ENCODE data around the gene FIBCD1. TPM values are rescaled to one million over a fixed set of nuclear protein-coding genes. Genes with fewer than 3 reads are reported as not detected.

The FIBCD1 gene
- total and polyA plus RNA-seq, 2 experiments from 2014 or later = 20.2 to 23.7 TPM

DNA sequence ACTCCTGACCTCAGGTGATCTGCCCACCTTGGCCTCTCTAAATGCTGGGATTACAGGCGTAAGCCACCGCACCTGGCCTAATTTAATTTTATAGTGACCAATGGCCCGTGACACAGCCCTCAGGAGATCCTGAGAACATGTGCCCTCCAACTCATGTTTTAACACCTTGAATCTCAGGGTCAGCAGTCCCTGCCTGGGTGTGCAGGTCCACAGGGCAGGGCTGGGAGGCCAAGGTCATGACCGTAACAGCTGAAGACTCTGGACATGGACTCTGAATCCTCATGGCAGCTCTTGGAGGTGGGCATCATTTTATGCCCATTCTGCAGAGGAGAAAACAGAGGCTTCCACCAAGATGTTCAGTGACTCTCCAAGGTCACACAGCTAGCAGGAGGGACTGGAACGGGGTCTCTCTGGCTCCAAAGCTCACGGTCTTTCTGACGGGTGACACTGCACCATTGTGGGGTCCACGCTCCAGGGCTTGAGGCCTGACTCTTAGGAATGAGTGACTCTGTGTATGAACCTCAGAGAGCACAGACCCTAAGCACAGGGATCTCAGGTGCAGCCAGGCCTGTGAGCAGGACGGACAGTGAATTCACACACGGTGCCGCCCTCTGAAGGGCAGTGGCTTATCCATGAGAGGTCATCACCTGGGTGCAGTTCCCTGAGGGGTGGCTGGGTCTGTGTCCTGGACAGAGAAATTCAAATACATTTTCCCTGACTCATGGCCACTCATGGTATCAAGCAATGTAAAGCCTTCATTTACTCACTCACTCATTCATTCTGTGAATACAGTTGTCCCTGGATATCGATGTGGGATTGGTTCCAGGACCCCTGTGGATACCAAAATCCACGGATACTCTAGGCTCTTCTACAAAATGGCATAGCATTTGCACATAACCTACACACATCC is 37.1 kb upstream of the FIBCD1 start:
- H3K27me3 ChIP-seq (replicated peaks; ENCODE audit: insufficient read depth) = peaks cover 31% of the 10 kb centered on the region
- no peaks in the 10 kb centered on the region for H3K9me3 ChIP-seq (ENCODE audit: low read depth)
- H3K9me2 ChIP-seq (ENCODE audit: insufficient read depth) = no peaks in the 10 kb centered on the region
- no peak overlapping the region for H3K27ac ChIP-seq
- in situ Hi-C loops (cut with MboI) = no loop called here
- no peaks in the 10 kb centered on the region for H3K36me3 ChIP-seq (ENCODE audit: low read depth)
- no peak for DNase-seq
- no peak overlapping the region for H2AFZ ChIP-seq
- no peaks in the 10 kb centered on the region for H3F3A ChIP-seq (ENCODE audit: insufficient read depth)
- H3K9ac ChIP-seq = no peak overlapping the region
- H3K4me1 ChIP-seq (ENCODE audit: insufficient read depth) = no peaks in the 10 kb centered on the region
- no peak for TF ChIP-seq EZH2phosphoT487 (IDR thresholded peaks at IDR 0.05; ENCODE audit: insufficient read depth, low read depth)
- no peak for TF ChIP-seq EZH2 (IDR thresholded peaks at IDR 0.05; ENCODE audit: insufficient read depth, poor library complexity, severe bottlenecking)
- no peak overlapping the region for H3K4me2 ChIP-seq (ENCODE audit: unreplicated experiment)
- WGBS, 2 experiments (ENCODE audit: low coverage in 1 of 2, low lambda C conversion rate in 2 of 2, missing lambda C conversion rate in 2 of 2) = 64 to 66% methylated on average over 13 of the region's 13 CpGs
- no peak overlapping the region for H3K4me3 ChIP-seq
- H3K79me2 ChIP-seq (ENCODE audit: insufficient read depth) = no peaks in the 10 kb centered on the region
- no peaks in the 10 kb centered on the region for H4K20me1 ChIP-seq (ENCODE audit: insufficient read depth)

DNA sequence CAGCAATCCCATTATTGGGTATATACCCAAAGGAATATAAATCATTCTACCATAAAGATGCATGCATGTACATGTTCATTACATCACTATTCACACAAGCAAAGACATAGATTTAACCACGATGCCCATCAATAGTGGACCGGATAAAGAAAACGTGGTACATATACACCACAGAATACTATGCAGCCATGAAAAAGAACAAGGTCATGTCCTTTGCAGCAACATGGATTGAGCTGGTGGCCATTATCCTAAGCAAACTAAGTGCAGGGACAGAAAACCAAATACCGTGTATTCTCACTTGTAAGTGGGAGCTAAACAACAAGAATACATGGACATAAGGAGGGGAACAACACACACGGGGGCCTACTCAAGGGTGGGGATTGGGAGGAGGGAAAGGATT is 36.1 kb upstream of the FIBCD1 start:
- 76 to 83% methylated on average over 5 of the region's 5 CpGs for WGBS, 2 experiments (ENCODE audit: low coverage in 1 of 2, low lambda C conversion rate in 2 of 2, missing lambda C conversion rate in 2 of 2)
- H4K20me1 ChIP-seq (ENCODE audit: insufficient read depth) = no peaks in the 10 kb centered on the region
- no peak overlapping the region for H3K4me2 ChIP-seq (ENCODE audit: unreplicated experiment)
- H3K9me2 ChIP-seq (ENCODE audit: insufficient read depth) = no peaks in the 10 kb centered on the region
- H2AFZ ChIP-seq = no peak overlapping the region
- H3K79me2 ChIP-seq (ENCODE audit: insufficient read depth) = no peaks in the 10 kb centered on the region
- H3K9ac ChIP-seq = no peak overlapping the region
- H3K9me3 ChIP-seq (ENCODE audit: low read depth) = no peaks in the 10 kb centered on the region
- no peak overlapping the region for H3K27ac ChIP-seq
- TF ChIP-seq EZH2phosphoT487 (IDR thresholded peaks at IDR 0.05; ENCODE audit: insufficient read depth, low read depth) (no peak), EZH2 (IDR thresholded peaks at IDR 0.05; ENCODE audit: insufficient read depth, poor library complexity, severe bottlenecking) (no peak)
- no peaks in the 10 kb centered on the region for H3K36me3 ChIP-seq (ENCODE audit: low read depth)
- no peaks in the 10 kb centered on the region for H3K4me1 ChIP-seq (ENCODE audit: insufficient read depth)
- H3K27me3 ChIP-seq (replicated peaks; ENCODE audit: insufficient read depth) = peaks cover 26% of the 10 kb centered on the region
- no peak for DNase-seq
- H3K4me3 ChIP-seq = no peak overlapping the region
- in situ Hi-C loops (cut with MboI) = no loop called here
- no peaks in the 10 kb centered on the region for H3F3A ChIP-seq (ENCODE audit: insufficient read depth)

DNA sequence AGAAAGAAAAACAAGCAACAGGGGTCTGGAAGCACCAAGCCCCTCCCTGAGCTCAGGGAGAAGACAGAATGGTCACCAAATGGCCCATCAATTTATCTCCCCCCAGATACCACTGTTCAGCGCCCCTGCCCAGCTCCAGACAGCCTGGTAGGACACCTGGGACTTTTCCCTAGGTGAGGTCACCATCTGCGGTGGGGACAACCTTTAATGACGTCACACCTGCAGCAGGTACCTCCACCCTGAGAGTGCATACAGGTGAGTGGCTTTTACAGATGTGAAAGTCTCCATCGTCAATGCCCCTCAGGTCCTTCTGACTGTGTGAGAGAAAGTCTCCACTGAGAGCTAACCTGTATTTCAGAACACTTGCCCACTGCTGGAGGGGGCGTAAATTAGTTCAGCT is 35.6 kb upstream of the FIBCD1 start:
- H3K4me3 ChIP-seq = no peak overlapping the region
- no peaks in the 10 kb centered on the region for H3K79me2 ChIP-seq (ENCODE audit: insufficient read depth)
- no peak for TF ChIP-seq EZH2phosphoT487 (IDR thresholded peaks at IDR 0.05; ENCODE audit: insufficient read depth, low read depth)
- no peak for TF ChIP-seq EZH2 (IDR thresholded peaks at IDR 0.05; ENCODE audit: insufficient read depth, poor library complexity, severe bottlenecking)
- H3F3A ChIP-seq (ENCODE audit: insufficient read depth) = no peaks in the 10 kb centered on the region
- no peak for DNase-seq
- no peak overlapping the region for H2AFZ ChIP-seq
- H3K9ac ChIP-seq = no peak overlapping the region
- no peaks in the 10 kb centered on the region for H3K9me2 ChIP-seq (ENCODE audit: insufficient read depth)
- H3K4me2 ChIP-seq (ENCODE audit: unreplicated experiment) = no peak overlapping the region
- H4K20me1 ChIP-seq (ENCODE audit: insufficient read depth) = no peaks in the 10 kb centered on the region
- no peak overlapping the region for H3K27ac ChIP-seq
- no peaks in the 10 kb centered on the region for H3K36me3 ChIP-seq (ENCODE audit: low read depth)
- WGBS, 2 experiments (ENCODE audit: low coverage in 1 of 2, low lambda C conversion rate in 2 of 2, missing lambda C conversion rate in 2 of 2) = 74 to 87% methylated on average over 5 of the region's 5 CpGs
- no peaks in the 10 kb centered on the region for H3K9me3 ChIP-seq (ENCODE audit: low read depth)
- in situ Hi-C loops (cut with MboI) = no loop called here
- peaks cover 23% of the 10 kb centered on the region for H3K27me3 ChIP-seq (replicated peaks; ENCODE audit: insufficient read depth)
- no peaks in the 10 kb centered on the region for H3K4me1 ChIP-seq (ENCODE audit: insufficient read depth)

DNA sequence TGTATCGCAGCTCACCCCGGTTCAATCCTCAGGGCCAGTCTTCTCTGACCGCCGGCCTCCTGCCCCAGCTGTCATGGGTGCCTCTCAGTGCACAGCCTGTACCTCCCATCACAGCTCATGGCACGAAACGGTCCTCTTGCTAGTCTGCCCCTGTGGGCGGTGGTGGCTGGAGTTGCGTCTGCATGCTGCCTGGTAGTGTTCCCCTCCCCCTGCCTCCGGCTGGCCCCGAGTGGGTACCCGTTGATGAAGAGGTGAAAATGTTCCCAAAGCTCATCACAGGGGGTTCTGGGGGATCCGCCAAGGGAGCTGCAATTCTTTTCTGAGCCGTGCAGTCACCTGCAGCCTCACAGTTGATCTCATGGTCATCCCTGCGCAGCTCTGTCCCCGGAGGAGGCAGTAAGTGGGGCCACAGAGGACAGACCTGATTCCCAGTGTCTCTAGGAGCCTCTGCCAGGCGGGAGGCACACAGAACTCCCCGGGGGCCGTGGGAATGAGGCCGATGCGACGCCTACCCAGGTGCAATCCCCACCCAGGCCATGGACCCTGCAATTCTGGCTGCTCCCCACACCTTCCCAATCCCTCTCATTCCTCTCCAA is 34.7 kb upstream of the FIBCD1 start:
- Histone ChIP-seq H3K9me3 (ENCODE audit: low read depth) (no peaks in the 10 kb centered on the region), H3K4me1 (ENCODE audit: insufficient read depth) (no peaks in the 10 kb centered on the region), H3K27me3 (replicated peaks; ENCODE audit: insufficient read depth) (peaks cover 16% of the 10 kb centered on the region), H3K27ac (no peak overlapping the region), H3K4me3 (no peak overlapping the region), H3K79me2 (ENCODE audit: insufficient read depth) (no peaks in the 10 kb centered on the region), H2AFZ (no peak overlapping the region), H4K20me1 (ENCODE audit: insufficient read depth) (no peaks in the 10 kb centered on the region), H3F3A (ENCODE audit: insufficient read depth) (no peaks in the 10 kb centered on the region), H3K9me2 (ENCODE audit: insufficient read depth) (no peaks in the 10 kb centered on the region), H3K9ac (no peak overlapping the region), H3K36me3 (ENCODE audit: low read depth) (no peaks in the 10 kb centered on the region), H3K4me2 (ENCODE audit: unreplicated experiment) (no peak overlapping the region)
- in situ Hi-C loops (cut with MboI) = no loop called here
- 54 to 56% methylated on average over 21 of the region's 21 CpGs for WGBS, 2 experiments (ENCODE audit: low coverage in 1 of 2, low lambda C conversion rate in 2 of 2, missing lambda C conversion rate in 2 of 2)
- TF ChIP-seq EZH2 (IDR thresholded peaks at IDR 0.05; ENCODE audit: insufficient read depth, poor library complexity, severe bottlenecking) = no peak
- TF ChIP-seq EZH2phosphoT487 (IDR thresholded peaks at IDR 0.05; ENCODE audit: insufficient read depth, low read depth) = no peak
- DNase-seq = no peak
